GM19452 (cell line): ENCODE measurements around the gene MBNL2.
A peak's percentile ranks its signal among the peaks of the same experiment; 100 is the strongest.

Experiments used
- ATAC-seq: cut with Tn5 transposase; IDR thresholded peaks from one replicate; pipeline ENCODE4 v1.9.1; 2021; ENCODE audit not compliant: unreplicated experiment

Gene MBNL2

GRCh38 chr13:97319113-97319720, 97.1 kb downstream of the MBNL2 start:
- no peak for ATAC-seq

DNA sequence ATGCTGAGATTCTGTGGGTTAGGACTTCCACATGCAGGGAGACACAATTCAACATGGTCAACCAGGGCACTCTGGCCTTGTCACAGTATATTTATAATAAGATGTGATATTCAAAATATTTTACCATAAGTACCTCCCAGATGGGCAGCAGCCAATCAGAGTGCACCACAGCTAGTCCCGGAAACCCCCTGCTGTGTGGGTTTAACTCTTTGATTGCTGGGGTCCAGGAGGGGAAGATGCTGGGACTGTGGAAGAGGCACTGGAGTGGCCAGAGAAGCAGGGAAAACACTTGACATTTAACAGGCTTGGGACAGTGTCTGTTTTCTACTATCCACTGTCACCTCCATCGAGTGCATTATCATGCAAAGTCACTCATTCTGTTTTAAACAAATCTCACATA, 99.0 kb downstream of the MBNL2 start:
- ATAC-seq = no peak

- ATAC-seq = no peak
Observed at GRCh38 chr13:97321616-97322321, 99.6 kb downstream of the MBNL2 start.

DNA sequence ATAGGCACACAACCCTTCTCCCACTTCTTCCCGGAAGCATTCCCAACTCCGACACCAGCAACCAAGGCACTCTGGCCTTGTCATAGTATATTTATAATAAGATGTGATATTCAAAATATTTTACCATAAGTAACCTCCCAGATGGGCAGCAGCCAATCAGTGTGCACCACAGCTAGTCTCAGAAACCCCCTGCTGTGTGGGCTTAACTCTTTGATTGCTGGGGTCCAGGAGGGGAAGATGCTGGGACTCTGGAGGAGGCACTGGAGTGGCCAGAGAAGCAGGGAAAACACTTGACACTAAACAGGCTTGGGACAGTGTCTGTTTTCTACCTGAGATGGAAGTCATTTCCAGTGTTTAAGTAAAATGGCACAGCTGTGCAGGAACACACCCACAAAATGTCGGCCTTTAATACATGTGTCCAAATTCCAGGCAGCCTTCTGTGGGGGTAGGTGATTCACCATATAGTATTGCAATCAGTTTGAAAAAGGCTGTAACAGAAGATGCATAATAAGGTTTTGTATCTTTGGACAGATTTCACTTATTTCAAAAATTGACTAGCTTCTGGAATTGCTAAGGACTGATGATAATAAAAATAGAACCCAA, 100.7 kb downstream of the MBNL2 start:
- ATAC-seq = no peak

GRCh38 chr13:97324115-97324514, 102.0 kb downstream of the MBNL2 start:
- ATAC-seq = no peak

- no peak for ATAC-seq
Observed at GRCh38 chr13:97325738-97326137, 103.6 kb downstream of the MBNL2 start.

DNA sequence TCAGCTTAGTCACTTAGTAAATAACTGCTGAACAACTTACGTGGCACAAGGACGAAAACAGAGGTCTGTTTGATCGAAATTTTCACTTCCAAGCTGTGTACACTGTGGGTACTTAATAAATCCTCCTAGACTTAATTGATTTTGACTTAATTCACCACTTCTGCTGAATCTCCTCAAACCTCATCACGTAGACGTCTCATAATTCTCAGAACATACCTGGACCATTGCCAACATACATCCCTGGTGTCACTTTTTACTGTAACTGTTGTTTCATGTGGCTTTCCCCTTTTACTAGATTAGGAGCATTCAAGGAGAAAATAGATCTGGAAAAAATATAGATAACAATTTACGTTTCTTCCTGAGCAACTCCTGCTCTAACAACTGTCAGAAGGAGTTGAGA, 105.0 kb downstream of the MBNL2 start:
- no peak for ATAC-seq

DNA sequence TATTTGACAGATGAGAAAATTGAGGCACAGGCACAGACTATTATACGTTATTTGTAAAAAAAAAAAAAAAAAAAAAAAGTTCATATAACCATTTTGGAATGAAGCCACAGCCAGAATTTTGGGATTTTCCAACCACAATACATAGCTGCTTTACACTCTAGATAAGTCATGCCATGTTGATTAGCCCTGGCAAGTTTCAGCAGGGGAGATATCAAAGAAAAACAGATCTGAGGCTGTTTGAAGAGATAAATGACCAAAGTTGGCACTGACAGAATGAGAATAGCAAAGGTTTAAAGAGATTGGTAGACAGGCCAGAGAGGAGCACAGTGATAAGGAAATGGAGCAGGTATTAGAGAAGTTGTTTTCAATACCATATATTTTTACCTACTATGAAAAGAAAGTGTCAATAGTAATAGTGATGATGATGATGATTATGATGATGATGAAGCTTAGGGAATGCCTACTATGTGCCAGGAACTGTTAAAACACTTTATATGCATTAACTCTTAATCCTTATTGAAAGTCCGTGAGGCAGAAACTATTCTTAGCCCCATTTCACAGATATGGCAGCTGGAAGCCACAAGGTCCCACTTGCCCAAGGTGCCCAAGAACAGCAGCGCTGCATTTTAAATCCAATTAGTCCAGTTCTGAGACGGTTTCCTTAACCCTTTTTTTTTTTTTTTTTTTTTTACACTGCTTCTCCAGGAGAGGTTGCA, 105.5 kb downstream of the MBNL2 start:
- no peak for ATAC-seq

- no peak for ATAC-seq
Observed at GRCh38 chr13:97328222-97328790, 106.2 kb downstream of the MBNL2 start.

GRCh38 chr13:97329331-97329730, 107.2 kb downstream of the MBNL2 start:
- ATAC-seq = no peak

DNA sequence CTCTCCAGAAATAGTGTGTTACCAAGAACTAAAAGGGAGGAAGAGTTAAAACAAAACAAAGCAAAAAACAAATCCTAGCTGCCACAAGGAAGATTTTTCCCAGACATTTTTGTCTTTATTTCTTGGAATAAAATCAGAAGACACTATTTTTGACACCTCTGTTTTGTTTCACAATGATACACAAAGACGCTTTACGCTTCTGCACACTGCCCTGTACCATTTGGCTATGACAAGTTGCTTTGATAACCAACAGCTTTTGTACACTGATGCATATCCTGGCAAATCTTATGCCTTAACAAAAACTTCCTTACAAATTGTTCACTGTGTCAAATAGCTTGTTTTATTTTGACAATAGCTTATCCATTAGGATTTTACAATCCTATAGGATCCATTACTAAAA, 108.3 kb downstream of the MBNL2 start:
- ATAC-seq = no peak

GRCh38 chr13:97332742-97333141, 110.6 kb downstream of the MBNL2 start:
- ATAC-seq = no peak

GRCh38 chr13:97333983-97334382, 111.8 kb downstream of the MBNL2 start:
- ATAC-seq = no peak

GRCh38 chr13:97334690-97335089, 112.6 kb downstream of the MBNL2 start:
- ATAC-seq = no peak

- no peak for ATAC-seq
Observed at GRCh38 chr13:97335488-97336134, 113.5 kb downstream of the MBNL2 start.

GRCh38 chr13:97337985-97338499, 115.9 kb downstream of the MBNL2 start:
- no peak for ATAC-seq

- ATAC-seq = no peak
Observed at GRCh38 chr13:97338571-97338970, 116.4 kb downstream of the MBNL2 start.

GRCh38 chr13:97339019-97339987, 117.2 kb downstream of the MBNL2 start:
- no peak for ATAC-seq

DNA sequence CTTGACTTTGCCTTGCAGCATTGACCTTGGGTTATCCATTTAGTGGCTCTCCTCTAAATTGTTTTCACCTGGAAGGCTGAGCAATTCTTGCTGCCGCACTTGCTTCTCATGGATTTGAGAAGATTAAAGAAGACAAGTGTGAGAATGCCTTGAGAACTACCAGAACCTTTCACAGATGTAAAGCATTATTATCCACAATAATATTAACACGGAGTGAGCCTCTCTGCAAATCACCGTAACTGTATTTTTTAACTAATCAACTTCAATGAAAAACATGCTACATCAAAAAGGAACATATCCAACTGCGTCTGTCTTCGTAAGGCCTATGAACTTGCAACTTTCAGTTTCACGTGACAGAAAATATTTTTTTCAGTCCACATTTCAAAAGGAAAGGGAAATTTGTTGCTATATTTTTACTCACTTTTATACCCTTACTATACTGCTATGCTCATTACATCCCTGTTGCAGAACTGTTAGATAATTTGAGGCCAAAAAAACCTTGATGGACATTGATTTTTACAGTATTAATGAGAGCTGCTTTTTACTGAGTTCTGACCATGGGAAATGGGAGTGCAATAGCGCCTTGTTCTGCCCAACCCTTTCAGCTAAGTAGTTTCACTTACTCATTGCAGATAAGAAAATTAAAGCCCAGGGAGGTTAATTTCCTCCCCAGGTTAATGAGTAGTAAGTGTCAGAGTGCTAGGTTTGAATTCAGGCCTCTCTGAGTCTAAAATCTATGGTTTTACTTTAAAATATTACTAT, 118.0 kb downstream of the MBNL2 start:
- peak; percentile 62 for ATAC-seq
